ENCODE data around the gene ABI3BP.

The ABI3BP gene

GRCh38 chr3:100740207-100740606 lies 253.0 kb downstream of the ABI3BP start:
- no peak for FAIRE-seq
- DNase-seq (ENCODE audit: low spot score) = no peak

GRCh38 chr3:100737334-100737733 lies 255.9 kb downstream of the ABI3BP start:
- peak; percentile 14 for DNase-seq (ENCODE audit: low spot score)
- FAIRE-seq = no peak

- FAIRE-seq = no peak
Observed at GRCh38 chr3:100732435-100732834, 260.8 kb downstream of the ABI3BP start.

DNA sequence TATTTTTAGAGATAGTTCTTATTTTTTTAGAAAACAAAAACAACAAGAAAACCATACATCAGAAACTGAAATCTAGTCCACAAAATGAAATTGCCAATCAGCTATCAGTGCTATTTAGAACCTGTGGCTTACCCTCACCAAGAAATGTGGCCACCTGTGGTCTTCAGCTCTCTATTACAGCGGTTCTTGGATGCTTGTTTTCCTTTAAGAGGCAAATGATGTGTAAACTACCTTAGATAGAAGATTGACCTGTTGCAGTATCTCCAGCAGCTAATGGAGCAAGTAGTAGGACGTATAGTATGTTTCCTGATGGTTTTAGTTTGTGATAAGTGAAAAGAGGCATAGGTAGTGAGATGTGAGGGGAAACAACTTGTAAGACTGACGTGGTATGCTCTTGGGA lies 262.7 kb downstream of the ABI3BP start:
- no peak for DNase-seq (ENCODE audit: low spot score)
- no peak for FAIRE-seq

More at GRCh38 chr3:100732435-100732834, 260.8 kb downstream of the ABI3BP start:
- DNase-seq (ENCODE audit: low spot score) = no peak

DNA sequence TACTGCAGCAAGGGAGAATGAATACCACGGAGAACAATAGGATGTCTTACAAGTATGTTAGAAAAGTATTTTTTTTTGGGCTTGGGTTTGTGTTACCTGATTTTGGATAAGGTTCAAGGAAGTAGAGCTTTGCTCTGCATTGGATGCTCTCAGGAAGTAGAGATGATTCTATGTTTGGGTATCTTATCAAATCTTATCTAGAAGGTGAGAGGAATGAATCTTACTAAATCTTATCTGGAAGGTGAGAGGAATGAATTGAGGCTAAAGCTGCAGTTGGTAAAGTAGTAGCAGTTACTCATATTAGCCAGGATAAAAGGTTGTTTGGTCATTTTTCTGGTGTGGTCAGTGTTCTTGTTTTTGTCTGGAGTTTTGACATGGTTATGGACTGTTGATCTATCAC lies 266.5 kb downstream of the ABI3BP start:
- no peak for DNase-seq (ENCODE audit: low spot score)
- no peak for FAIRE-seq

DNA sequence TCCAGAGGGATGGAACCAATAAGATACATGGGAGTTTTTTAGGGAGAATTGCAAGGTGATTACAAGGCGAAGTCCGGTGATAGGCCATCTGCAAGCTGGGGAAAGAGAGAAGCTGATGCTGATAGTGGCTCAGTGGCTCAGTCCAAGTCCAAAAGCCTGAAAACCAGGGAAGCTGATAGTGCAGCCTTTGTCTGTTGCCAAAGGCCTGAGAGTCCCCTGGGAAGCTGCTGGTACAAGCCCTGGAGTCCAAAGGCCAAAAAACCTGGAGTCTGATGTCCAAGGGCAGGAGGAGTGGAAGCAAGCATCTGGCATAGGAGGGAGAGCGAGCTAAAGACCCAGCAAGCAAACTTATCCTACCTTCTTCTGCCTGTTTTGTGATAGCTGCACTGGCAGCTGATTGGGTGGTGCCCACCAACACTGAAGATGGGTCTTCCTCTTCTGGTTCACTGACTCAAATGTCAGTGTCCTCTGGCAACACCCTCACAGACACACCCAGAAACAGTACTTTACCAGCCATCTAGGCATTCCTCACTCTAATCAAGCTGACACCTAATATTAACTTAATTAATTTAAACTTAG lies 267.2 kb downstream of the ABI3BP start:
- FAIRE-seq (no peak), DNase-seq (ENCODE audit: low spot score) (no peak)

- DNase-seq (ENCODE audit: low spot score) (no peak), FAIRE-seq (no peak)
Observed at GRCh38 chr3:100720426-100720825, 272.8 kb downstream of the ABI3BP start.

- FAIRE-seq = no peak
- no peak for DNase-seq (ENCODE audit: low spot score)
Observed at GRCh38 chr3:100719136-100719535, 274.1 kb downstream of the ABI3BP start.

- FAIRE-seq = no peak
- no peak for DNase-seq (ENCODE audit: low spot score)
Observed at GRCh38 chr3:100717637-100718487, 275.4 kb downstream of the ABI3BP start.

- FAIRE-seq (no peak), DNase-seq (ENCODE audit: low spot score) (no peak)
Observed at GRCh38 chr3:100717063-100717462, 276.2 kb downstream of the ABI3BP start.

- no peak for FAIRE-seq
- DNase-seq (ENCODE audit: low spot score) = no peak
Observed at GRCh38 chr3:100715176-100715575, 278.0 kb downstream of the ABI3BP start.

DNA sequence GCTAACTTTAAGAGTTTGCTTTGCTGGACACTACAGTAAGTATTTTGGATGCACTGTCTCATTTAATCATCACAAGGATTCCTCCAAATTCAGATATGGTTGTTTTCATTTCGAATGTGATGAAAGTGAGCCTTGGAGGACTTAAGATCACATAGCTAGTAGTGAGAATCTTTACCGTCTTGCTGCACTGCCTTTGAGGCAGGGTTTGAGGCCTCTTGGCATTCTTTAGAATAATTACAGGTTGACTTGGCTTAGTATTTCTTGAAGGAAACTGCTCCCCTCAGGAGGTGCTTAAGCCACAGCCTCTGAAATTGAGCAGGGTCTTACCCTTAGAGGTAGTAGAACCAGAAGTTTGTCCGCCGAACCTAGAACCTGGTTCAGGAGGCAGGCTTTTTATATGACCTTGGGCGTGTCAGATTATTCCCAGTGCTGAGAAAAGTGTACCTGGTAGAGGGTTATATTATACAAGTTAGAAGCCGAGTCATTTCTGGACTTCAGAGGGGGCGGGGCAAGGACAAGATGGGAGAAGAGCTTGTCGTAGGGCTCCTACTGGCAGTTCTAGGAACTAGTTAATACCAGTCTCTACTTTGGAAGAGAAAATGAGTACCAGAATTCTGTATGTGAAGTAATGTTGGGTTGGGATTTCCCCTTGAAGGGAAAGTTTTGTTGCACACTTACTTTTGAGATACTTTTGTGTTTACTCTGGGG lies 282.8 kb downstream of the ABI3BP start:
- DNase-seq (ENCODE audit: low spot score) = peak; percentile 60
- no peak for FAIRE-seq

GRCh38 chr3:100709842-100710260 lies 283.4 kb downstream of the ABI3BP start:
- DNase-seq (ENCODE audit: low spot score) = peak; percentile 37
- FAIRE-seq = no peak

GRCh38 chr3:100708989-100709841 lies 284.0 kb downstream of the ABI3BP start, which contains the start of gene TFG:
Gene TFG, plus strand, starts transcription at chr3:100709494. Its CDS starts 4,192 bp downstream, at chr3:100713686.
- peak; percentile 90 for FAIRE-seq
- DNase-seq (ENCODE audit: low spot score) = peak; percentile 100

DNA sequence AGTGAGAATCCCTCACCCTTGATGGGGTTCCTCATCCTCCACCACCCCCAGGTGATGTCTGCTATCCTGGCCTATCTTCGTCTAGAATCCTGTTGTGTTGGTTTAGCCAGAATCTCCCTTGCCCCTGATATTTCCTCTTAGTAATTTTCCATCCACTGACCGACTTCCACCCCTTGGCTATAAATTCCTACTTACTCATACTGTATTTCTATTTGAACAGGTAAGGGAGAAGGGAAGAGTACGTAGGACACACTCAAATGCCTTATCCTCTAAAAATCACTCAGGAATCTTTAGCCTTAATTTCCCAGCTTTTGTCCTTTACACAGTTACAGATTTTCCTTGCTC lies 284.6 kb downstream of the ABI3BP start:
- FAIRE-seq = no peak
- DNase-seq (ENCODE audit: low spot score) = no peak

- no peak for FAIRE-seq
Observed at GRCh38 chr3:100706365-100706764, 286.9 kb downstream of the ABI3BP start.

GRCh38 chr3:100703865-100704264 lies 289.4 kb downstream of the ABI3BP start:
- DNase-seq (ENCODE audit: low spot score) (no peak), FAIRE-seq (no peak)

More at GRCh38 chr3:100706365-100706764, 286.9 kb downstream of the ABI3BP start:
- DNase-seq (ENCODE audit: low spot score) = no peak

DNA sequence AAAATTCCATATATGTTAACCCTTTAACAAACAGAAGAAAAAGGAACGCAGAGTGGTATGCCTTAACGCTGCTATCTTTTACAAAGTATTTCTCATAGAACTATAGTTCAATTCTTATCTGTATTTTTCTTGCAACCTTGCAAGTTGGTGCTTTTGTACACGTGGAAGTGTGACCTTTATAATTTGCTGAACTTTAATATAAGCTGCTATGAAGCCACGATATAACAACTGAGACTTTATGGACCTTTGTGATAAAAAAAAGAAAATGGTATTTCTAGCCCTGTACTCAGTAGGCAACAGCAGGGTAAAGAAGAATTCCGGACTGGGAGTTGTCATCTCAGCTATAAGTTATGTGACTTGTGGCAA lies 290.3 kb downstream of the ABI3BP start:
- FAIRE-seq (no peak), DNase-seq (ENCODE audit: low spot score) (no peak)

DNA sequence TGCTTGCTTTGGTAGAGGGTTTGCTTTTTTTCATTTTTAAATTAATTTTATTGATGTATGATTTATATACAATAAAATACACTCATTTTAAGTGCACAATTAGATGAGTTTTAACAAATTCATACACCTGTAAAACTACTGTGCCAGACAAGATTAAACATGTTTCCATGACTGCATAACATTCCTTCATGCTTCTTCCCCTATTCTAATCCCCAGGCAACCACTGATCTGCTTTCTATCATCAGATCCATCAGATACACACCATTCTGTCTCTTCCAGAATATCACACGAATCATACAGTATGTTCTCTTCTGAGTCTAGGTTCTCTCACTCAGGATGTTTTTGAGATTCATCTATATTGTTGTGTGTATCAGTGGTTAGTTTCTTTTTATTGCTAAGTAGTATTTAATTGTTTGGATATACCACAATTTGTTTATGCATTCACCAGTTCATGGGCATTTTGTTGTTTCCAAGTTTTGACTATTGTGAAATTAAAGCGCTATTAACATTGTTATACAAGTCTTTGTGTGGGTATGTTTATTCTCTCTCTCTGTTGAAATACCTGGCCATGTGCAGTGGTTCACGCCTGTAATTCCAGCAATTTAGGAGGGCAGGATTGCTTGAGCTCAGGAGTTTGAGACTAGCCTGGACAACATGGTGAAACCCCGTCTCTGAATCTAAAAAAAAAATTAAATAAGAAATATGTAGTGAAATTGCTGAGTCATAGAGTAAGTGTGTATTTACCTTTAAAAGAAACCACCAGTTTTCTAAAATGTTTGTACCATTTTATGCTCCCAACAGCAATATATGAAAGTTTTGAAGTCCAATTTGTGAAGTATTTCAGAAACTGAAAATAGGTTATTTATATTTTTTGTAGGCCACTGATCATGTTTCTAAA lies 290.9 kb downstream of the ABI3BP start:
- no peak for DNase-seq (ENCODE audit: low spot score)
- no peak for FAIRE-seq

GRCh38 chr3:100700708-100701107 lies 292.5 kb downstream of the ABI3BP start:
- DNase-seq (ENCODE audit: low spot score) (no peak), FAIRE-seq (no peak)
